OCI-M1 (cell line): Measurements from ENCODE around the gene LRRC32.

ENCODE experiments used
- DNase-seq: peaks from one replicate; lab custom pipeline; 2025; lab: John Stamatoyannopoulos, UW

LRRC32 gene

GRCh38 chr11:76670485-76671236, at the start of gene LRRC32:
TSS of gene LRRC32 (minus strand) at chr11:76670747. CDS start at chr11:76665954, 4,793 bp downstream.
- DNase-seq = peak; percentile 46

GRCh38 chr11:76719686-76720085, 49.1 kb upstream of the LRRC32 start:
- DNase-seq = no peak

- DNase-seq = no peak
Measured at GRCh38 chr11:76719281-76719680, 48.7 kb upstream of the LRRC32 start.

GRCh38 chr11:76717816-76718215, 47.3 kb upstream of the LRRC32 start:
- DNase-seq = no peak

GRCh38 chr11:76717369-76717768, 46.8 kb upstream of the LRRC32 start:
- DNase-seq = no peak

- no peak for DNase-seq
Measured at GRCh38 chr11:76716268-76716667, 45.7 kb upstream of the LRRC32 start.

- DNase-seq = peak; percentile 49
Measured at GRCh38 chr11:76714493-76714892, 43.9 kb upstream of the LRRC32 start.

GRCh38 chr11:76713499-76713898, 43.0 kb upstream of the LRRC32 start:
- no peak for DNase-seq

GRCh38 chr11:76712125-76712524, 41.6 kb upstream of the LRRC32 start:
- DNase-seq = no peak

- no peak for DNase-seq
Measured at GRCh38 chr11:76709756-76710155, 39.2 kb upstream of the LRRC32 start.

GRCh38 chr11:76708972-76709660, 38.6 kb upstream of the LRRC32 start:
- DNase-seq = no peak

GRCh38 chr11:76707293-76707825, 36.8 kb upstream of the LRRC32 start:
- DNase-seq = no peak

- DNase-seq = no peak
Measured at GRCh38 chr11:76706667-76707066, 36.1 kb upstream of the LRRC32 start.

GRCh38 chr11:76705826-76706225, 35.3 kb upstream of the LRRC32 start:
- no peak for DNase-seq

GRCh38 chr11:76704171-76704948, 33.8 kb upstream of the LRRC32 start:
- no peak for DNase-seq

GRCh38 chr11:76703707-76704106, 33.2 kb upstream of the LRRC32 start:
- no peak for DNase-seq

GRCh38 chr11:76702336-76703128, 32.0 kb upstream of the LRRC32 start:
- DNase-seq = peak; percentile 95

GRCh38 chr11:76701294-76702040, 30.9 kb upstream of the LRRC32 start:
- no peak for DNase-seq

- DNase-seq = peak; percentile 99
Measured at GRCh38 chr11:76700177-76701100, 29.9 kb upstream of the LRRC32 start.
